ENCODE results near the gene UBR7.
A peak's percentile ranks its signal among the peaks of the same experiment; 100 is the strongest.
"Not testable (repeated sequence)": the region's sequence is repeated elsewhere in the genome, so short reads cannot be mapped to it uniquely, and the experiment has no call there.

The UBR7 gene

GRCh38 chr14:93199031-93199430 is 8.0 kb upstream of the UBR7 start:
- DNase-seq = no peak

DNA sequence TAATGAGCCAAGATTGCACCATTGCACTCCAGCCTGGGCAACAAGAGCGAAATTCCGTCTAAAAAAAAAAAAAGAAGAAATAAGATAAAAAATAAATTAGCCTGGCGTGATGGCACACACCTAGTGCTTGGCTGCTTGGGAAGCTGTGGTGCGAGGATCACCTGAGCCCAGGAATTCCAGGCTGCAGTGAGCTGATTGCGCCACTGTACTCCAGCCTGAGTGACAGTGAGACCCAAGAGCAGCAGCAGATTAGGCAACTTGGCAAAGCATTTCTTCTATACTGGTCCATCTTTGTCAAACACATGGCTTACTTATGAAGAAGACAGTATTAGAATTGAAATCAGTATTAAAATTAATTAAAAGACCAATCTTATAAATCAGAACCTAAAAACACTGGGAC is 6.5 kb upstream of the UBR7 start:
- no peak for DNase-seq

DNA sequence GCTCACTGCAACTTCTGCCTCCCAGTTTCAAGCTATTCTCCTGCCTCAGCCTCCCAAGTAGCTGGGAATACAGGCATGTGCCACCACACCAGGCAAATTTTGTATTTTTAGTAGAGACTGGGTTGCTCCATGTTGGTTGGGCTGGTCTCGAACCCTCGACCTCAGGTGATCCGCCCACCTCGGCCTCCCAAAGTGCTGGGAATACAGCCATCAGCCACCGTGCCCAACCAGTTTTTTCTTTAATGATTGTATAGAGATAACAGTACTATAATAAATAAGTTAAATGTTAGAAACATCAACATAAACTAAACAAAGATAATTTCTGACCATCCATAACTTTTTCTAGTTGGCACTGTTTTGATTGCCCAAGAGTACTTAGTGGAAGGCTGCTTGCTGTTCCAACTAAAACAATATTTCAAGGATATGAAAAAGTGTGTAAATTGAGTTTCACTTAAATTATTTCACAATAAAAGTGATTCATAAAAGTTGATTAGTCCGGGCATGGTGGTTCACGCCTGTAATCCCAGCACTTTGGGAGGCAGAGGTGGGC is 5.8 kb upstream of the UBR7 start:
- DNase-seq = no peak

DNA sequence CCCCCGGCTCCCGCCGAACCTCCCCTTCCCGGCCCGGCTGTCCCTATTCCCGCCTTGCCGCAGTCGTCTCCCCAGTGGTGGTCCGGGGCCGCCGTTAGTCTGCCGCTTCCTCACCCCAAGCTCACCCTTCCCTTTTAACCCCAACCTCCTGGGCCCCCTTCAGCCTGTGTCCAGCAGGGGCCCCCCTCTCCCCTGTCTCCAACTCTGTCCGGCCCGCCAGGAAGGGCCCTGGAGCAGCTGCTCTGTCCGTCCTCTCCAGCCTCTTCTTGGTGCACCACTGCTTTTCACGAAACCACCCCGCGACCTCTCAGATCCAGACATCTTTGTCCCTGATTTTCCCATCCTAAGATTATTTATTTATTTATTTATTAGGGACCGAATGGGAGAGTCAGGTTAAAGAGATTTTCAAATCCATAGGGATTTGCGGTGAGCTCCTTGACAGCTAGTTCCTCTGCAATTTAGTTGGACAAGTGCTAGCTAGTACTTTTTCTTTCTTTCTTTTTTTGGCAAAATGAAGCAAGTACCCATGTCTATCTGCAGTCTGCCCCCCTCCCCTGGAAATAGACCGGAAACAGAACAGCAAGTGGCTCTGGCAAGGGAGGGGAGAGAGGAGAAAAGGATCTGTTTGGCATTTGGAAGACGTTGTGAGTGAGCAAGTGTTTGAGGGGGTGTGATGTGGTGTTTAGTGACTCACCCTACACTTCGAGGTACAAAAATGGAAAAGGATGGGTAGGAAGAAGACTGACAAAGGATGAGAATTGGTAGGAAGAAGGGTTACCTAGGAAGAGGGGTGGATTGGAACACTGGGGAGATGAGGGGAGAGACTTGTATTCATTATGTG is 632 bp downstream of the UBR7 start:
- DNase-seq = peak; percentile 39

DNA sequence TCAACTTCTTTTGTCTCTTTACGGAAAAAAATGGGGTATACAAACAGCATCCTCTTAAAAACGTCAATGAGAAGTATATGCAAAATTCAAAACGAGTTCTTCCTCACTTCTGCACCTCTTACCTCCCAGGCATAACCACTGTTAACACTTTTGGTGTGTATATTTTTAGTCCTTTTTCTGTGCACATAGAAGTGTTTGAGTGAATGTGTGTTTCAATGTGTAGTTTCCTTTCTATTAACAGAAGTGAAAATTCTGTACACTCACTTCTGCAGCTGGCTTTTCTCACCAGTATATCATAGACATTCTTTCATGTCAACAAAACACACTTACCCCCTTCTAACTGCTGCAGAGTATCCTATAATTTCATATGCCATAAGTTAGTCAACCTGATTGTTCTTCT is 5.4 kb downstream of the UBR7 start:
- no peak for DNase-seq

- DNase-seq = no peak
Observed at GRCh38 chr14:93214598-93214997, 7.5 kb downstream of the UBR7 start.

DNA sequence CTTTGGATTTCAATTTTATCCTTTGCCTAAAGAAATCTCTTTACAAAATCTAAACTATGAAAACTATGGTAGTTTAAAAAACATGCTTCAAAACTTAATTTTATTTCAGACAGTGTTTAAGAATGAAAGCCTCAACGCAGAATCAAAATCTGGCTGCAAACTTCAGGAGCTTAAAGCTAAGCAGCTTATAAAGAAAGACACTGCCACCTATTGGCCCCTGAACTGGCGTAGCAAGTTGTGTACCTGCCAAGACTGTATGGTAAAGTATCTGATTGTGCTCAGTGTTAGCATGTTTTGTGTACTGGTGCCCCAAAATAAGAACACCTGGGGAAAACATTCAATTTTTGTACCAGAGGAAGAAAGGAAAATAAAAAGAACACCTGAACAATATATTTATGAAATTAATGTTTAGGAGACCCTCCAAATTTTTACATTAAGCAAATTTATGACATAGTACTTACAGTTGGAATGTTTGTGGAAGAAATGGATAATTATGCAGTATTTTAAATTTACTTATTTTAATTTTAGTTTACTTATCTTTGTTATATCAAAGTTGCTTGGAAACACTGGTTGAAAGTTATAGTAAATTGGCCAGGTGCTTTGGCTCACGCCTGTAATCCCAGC is 12.2 kb downstream of the UBR7 start:
- DNase-seq = peak; percentile 35

GRCh38 chr14:93220509-93220908 is 13.5 kb downstream of the UBR7 start:
- DNase-seq = no peak

- no peak for DNase-seq
Observed at GRCh38 chr14:93223565-93223964, 16.5 kb downstream of the UBR7 start.

DNA sequence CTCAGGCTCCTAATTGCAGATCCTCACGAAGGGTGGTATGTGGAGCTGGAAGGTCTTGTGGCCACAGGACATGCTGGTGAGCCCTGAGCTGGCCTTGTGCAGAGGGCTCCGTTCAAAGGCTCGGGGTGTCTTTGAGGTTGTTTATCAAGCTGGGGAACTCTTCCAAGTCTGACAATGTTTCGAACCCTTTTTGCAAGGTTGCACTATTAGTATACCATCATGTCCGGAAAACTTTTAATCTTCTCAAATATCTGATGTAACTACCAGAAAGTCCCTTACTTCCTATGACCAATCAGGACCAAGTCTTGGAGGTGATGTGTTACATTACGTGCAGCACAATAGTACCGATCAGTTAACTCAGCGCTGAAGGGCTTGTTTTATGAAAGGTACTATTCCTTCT is 21.5 kb downstream of the UBR7 start:
- DNase-seq = no peak

DNA sequence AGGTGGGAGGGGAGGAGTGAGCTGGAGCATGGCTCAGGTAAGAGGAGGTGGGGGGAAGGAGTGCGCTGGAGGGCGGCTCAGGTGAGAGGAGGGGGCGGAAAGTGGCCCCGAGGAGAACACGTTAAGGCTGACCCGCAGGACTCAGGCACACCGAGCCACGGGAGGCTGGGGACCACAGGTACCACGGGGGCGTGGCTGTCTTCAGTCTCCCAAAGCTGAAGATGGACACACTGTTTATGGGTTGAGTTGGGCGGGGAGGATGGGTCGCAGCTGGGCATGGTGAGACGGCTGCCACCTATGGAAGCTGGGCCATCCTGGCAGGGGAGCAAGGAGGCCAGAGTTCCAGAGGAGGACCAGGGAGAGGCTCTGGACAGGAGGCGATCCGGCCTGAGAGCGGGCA is 23.5 kb downstream of the UBR7 start:
- DNase-seq = no peak

DNA sequence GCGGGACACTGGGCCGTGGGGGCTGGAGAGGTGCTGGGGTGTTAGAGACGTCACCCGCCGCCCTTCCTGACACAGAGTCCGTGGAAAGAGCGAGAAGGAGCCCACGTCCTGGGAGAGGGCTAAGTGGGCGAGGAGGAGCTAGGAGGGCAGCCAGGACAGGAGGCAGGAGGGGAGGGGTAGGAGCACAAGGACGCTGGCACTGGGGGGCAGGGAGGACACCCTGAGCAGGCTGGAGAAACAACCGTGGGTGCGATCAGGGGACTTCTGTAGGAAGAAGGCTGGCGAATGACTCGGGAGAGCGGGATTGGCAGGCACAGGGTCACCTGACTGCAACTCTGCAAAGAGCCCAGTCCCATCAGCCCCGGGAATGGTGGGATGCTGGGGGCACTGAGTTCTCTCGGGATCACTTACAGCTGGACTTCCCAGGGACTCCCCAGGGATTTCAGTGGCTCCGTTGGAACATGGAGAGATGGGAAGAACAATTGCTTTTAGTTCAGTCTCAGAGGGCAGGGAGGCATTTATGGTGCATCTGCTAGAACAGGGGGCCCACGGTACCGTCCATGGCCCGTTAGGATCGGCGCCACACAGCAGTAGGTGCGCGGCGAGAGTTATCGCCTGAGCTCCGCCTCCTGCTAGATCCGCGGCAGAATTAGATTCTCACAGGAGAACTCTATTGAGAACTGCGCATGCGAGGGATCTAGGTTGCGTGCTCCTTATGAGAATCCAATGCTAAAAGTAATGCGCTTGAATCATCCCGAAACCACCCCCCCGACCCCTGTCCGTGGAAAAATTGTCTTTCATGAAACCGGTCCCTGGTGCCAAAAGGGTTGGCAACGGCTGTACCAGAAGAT is 24.3 kb downstream of the UBR7 start:
- DNase-seq = no peak

DNA sequence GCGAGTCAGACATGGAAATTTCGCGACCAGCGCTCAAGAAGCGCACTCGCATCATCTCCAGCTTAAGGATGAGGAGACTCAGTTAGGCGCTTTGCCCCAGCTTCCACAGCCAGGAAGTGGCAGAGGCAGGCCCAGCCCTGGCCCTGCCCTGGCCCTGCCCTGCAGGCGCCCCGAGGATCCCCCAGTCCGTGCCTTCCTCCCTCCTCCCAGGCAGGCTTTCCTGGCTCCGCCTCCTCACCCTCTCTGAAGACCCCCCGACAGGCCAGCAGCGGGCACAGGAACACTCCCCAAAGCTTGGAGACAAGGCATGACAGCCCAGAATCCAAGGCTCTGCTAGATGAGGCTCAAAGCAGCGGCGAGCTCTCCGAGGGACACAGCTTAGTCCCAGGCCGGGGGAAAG is 25.1 kb downstream of the UBR7 start:
- DNase-seq = no peak

DNA sequence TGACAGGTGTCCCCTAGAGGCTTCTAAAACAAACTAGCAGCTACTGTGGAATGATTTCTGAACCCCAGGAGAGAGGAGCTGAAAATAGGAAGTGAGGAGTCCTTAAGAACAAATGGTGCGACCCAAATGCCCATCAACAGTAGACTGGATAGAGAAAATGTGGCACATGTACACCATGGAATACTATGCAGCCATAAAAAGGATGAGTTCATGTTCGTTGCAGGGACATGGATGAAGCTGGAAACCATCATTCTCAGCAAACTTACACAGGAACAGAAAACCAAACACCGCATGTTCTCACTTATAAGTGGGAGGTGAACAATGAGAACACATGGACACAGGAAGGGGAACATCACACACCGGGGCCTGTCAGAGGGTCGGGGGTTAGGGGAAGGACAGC is 26.0 kb downstream of the UBR7 start:
- not testable (repeated sequence) for DNase-seq

- DNase-seq = no peak
Observed at GRCh38 chr14:93234798-93235197, 27.7 kb downstream of the UBR7 start.

- DNase-seq = no peak
Observed at GRCh38 chr14:93239869-93240677, 33.0 kb downstream of the UBR7 start.

DNA sequence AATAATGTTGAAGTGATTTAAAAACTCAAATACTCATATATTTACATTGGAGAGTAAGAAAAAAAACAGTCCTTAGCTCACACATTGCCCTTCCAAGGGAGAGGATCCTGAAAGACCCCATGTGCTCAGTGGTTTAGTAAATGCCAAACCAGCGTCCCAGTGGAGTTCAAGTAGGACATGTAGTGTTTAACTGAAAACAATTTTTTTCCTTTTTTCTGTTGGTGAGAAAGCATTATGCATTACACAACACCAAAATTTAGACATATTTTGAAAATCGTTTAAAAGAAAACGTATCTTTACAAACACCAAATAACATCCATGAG is 33.6 kb downstream of the UBR7 start:
- DNase-seq = no peak

GRCh38 chr14:93245764-93246420 is 38.8 kb downstream of the UBR7 start:
- DNase-seq = no peak

DNA sequence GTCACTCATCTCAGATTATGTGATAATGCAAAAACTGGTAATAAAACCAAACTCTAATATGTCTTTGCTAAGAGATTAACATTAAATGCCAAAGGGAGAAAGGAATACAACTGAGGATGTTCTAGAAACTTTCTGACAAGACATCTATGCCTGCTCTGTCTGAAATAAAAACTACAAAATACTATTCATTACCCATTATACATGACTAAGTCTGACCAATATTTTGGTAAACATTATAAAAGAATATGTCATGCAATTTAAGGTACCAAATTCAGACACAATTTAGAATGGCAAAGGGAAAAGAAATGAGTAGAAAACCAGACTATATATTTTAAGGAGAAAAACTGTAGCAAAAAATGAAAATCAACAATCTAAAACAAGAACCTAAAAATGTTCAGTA is 39.5 kb downstream of the UBR7 start:
- no peak for DNase-seq

DNA sequence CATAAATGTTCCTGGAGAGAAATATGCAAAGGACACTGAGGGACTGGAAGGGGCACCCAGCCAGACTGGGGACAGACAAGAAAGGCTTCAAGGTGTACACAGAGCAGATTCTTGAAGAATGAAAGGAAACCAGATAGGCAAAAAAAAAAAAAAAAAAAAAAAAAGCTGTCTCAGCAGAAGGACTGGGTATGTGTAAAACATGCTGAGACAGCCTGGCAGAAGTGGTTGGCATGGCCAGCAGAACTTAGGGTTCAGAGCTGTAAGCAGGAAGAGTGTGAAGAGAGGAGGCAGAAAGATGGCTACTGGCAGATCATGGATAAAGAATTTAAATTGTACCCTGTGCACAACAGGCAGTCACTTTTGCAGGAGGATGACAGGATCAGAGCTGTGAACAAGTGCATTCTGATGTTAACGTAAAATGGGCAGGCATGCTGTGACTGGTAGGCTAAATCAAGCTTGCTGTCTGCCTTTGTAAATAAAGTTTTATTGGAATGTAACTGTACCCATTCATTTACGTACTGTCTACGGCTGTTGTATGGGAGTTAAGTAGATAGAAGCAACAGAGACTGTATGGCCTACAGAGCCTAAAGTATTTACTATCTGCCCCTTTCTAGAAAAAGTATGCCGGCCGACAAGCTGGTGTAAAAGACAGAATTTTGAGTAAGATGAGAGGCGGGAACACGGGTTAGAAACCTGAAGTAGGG is 42.2 kb downstream of the UBR7 start:
- no peak for DNase-seq

- no peak for DNase-seq
Observed at GRCh38 chr14:93262446-93262845, 55.4 kb downstream of the UBR7 start.

GRCh38 chr14:93263416-93263815 is 56.4 kb downstream of the UBR7 start:
- no peak for DNase-seq

Measured in stimulated activated CD8-positive, alpha-beta memory T cell treated with anti-CD3 and anti-CD28 coated beads, Interleukin-4, amount 100 ng/mL, for 48 hours (primary cell).